K562 (cell line): Measurements from ENCODE around the gene ITPR1. TPM values are rescaled to one million over a fixed set of nuclear protein-coding genes. Genes with fewer than 3 reads are reported as not detected.

ENCODE experiments used
- ATAC-seq: fragments of 200-7000 bp; cut with Tn5 transposase; 3 replicates; pipeline ENCODE4 v1.9.1; 2020; ENCODE audit warnings: moderate library complexity
- BruUV-seq: library from RNA; stranded (reverse); fragments of 400-500 nt; replicated peaks from 2 replicates; lab custom pipeline; 2021; lab: Mats Ljungman, UMichigan
- CTCF ChIA-PET: fragments of 300-600 bp; formaldehyde crosslinking; extraction: SDS; loops from one replicate; lab custom pipeline; 2021; ENCODE audit warnings: low intra/inter-chr PET ratio; lab: Yijun Ruan, JAX
- POLR2A ChIA-PET: fragments of 300-600, 350-650 bp; sonication (Branson Sonifier 250); formaldehyde crosslinking; extraction: SDS; loops from one replicate; lab custom pipeline; 2021; ENCODE audit warnings: antibody characterized with exemption, inconsistent platforms; lab: Yijun Ruan, JAX
- DNase-seq, 4 experiments: peaks; one replicate each; pipeline versions ENCODE4 v3.0.0 to v3.0.0-alpha.2; 2011 to 2018; ENCODE audit warnings: low spot score in 3 of 4, mixed read lengths in 3 of 4; ENCODE audit errors: extremely low read depth in 1 of 4
- FAIRE-seq: peaks from 2 replicates; lab custom pipeline; 2011; peaks lifted over from hg19 to GRCh38; lab: Jason Lieb, UNC
- H2AFZ ChIP-seq: 2 replicates; pipeline ENCODE4 v1.6.0; 2011; ENCODE audit warnings: low read depth, low read length, control low read depth, inconsistent platforms
- H3K27ac ChIP-seq: fragments of 200-600 bp; 3 replicates; pipeline ENCODE4 v1.8.0; 2011; ENCODE audit warnings: low read depth, mild to moderate bottlenecking, control low read depth, inconsistent platforms, low read length, moderate library complexity, mixed read lengths; ENCODE audit errors: extremely low read depth
- H3K27me3 ChIP-seq, 2 experiments: fragments of 300-600 bp in 1 of 2; 2 replicates in 1 of 2; 3 replicates in 1 of 2; pipeline versions ENCODE4 v1.6.0 to v1.8.0; 2011; ENCODE audit warnings: inconsistent platforms in 2 of 2, low read length in 2 of 2, mild to moderate bottlenecking in 1 of 2, mixed read lengths in 1 of 2, moderate library complexity in 1 of 2; ENCODE audit not compliant: control insufficient read depth in 2 of 2, insufficient read depth in 2 of 2
- H3K36me3 ChIP-seq: fragments of 300-600 bp; 3 replicates; pipeline ENCODE4 v1.8.0; 2011; ENCODE audit warnings: mild to moderate bottlenecking, low read length, inconsistent platforms; ENCODE audit not compliant: control insufficient read depth, insufficient read depth
- H3K4me1 ChIP-seq, 2 experiments: fragments of 200-600 bp in 1 of 2; replicated peaks in 1 of 2; 2 replicates in 1 of 2; 3 replicates in 1 of 2; pipeline versions ENCODE4 v1.5.1 to v1.8.0; 2011; ENCODE audit warnings: inconsistent platforms in 2 of 2, low read length in 2 of 2, mild to moderate bottlenecking in 1 of 2, mixed read lengths in 1 of 2, moderate library complexity in 1 of 2; ENCODE audit not compliant: control insufficient read depth in 2 of 2, insufficient read depth in 2 of 2
- H3K4me2 ChIP-seq: 2 replicates; pipeline ENCODE4 v1.6.1; 2011; ENCODE audit warnings: low read length, control low read depth, inconsistent platforms, mixed read lengths; ENCODE audit not compliant: insufficient read depth
- H3K4me3 ChIP-seq: fragments of 200-600 bp; sonication (generic), shearing (Covaris generic); 2 replicates; pipeline ENCODE4 v1.5.1; 2016; ENCODE audit warnings: control low read depth, inconsistent platforms
- H3K79me2 ChIP-seq: fragments of 200-600 bp; 3 replicates; pipeline ENCODE4 v1.8.0; 2011; ENCODE audit warnings: low read length, inconsistent platforms; ENCODE audit not compliant: control insufficient read depth, insufficient read depth
- H3K9ac ChIP-seq, 2 experiments: 2 replicates each; pipeline versions ENCODE4 v1.6.0 to v1.6.1; 2011; ENCODE audit warnings: low read depth in 2 of 2, low read length in 2 of 2, control low read depth in 1 of 2, inconsistent platforms in 1 of 2, mild to moderate bottlenecking in 1 of 2, mixed read lengths in 1 of 2; ENCODE audit not compliant: insufficient read depth in 1 of 2
- H3K9me1 ChIP-seq: one replicate; pipeline ENCODE4 v1.6.0; 2011; ENCODE audit warnings: inconsistent platforms, mild to moderate bottlenecking, low read length, moderate library complexity; ENCODE audit not compliant: control insufficient read depth, insufficient read depth
- H3K9me3 ChIP-seq: replicated peaks from 2 replicates; pipeline ENCODE4 v1.5.1; 2011; ENCODE audit warnings: low read depth, low read length, inconsistent platforms; ENCODE audit not compliant: control insufficient read depth, insufficient read depth
- H4K20me1 ChIP-seq: replicated peaks from 2 replicates; pipeline ENCODE4 v1.6.1; 2011; ENCODE audit warnings: low read length, inconsistent platforms, mixed read lengths; ENCODE audit not compliant: control insufficient read depth, insufficient read depth
- GABPB1 ChIP-seq: sonication (generic); formaldehyde crosslinking; IDR thresholded peaks from 2 replicates; pipeline ENCODE4 v1.8.0; 2022; ENCODE audit warnings: mild to moderate bottlenecking, missing genetic modification reagents
- SETDB1 ChIP-seq: IDR thresholded peaks from one replicate; pipeline ENCODE4 v1.6.1; 2012; ENCODE audit warnings: low read length, control low read depth, inconsistent platforms
- ZBTB33 ChIP-seq: sonication (generic); formaldehyde crosslinking; IDR thresholded peaks from 2 replicates; pipeline ENCODE4 v1.8.1; 2023; ENCODE audit warnings: mild to moderate bottlenecking, missing genetic modification reagents
- ZNF253 ChIP-seq: fragments of 250-450 bp; sonication (Bioruptor Pico); conservative IDR thresholded peaks from 2 replicates; pipeline ENCODE4 v1.6.1; 2021; ENCODE audit warnings: mild to moderate bottlenecking
- ZNF398 ChIP-seq: fragments of 250-450 bp; sonication (Bioruptor Pico); IDR thresholded peaks from 2 replicates; pipeline ENCODE4 v1.8.0; 2021; ENCODE audit warnings: moderate library complexity, mild to moderate bottlenecking, inconsistent platforms
- ZNF583 ChIP-seq: fragments of 250-450 bp; sonication (Bioruptor Pico); IDR thresholded peaks from 2 replicates; pipeline ENCODE4 v1.4.0; 2020
- ZNF696 ChIP-seq: fragments of 250-450 bp; sonication (Bioruptor Pico); conservative IDR thresholded peaks from 2 replicates; pipeline ENCODE4 v1.4.0; 2020; ENCODE audit warnings: mild to moderate bottlenecking, moderate library complexity
- WGBS: fragments of 100-300 bp; shearing (Covaris generic); methylation state at CpG from one replicate; pipeline ENCODE4 v1.1.6; 2016; ENCODE audit warnings: low coverage, mixed read lengths; ENCODE audit not compliant: insufficient coverage; ENCODE audit errors: missing lambda C conversion rate; 5-methylcytosine and 5-hydroxymethylcytosine counted together
- in situ Hi-C: fragments of 300-500 bp; cut with MboI; formaldehyde crosslinking; loops from 4 replicates; pipeline ENCODE4 v1.15.0; 2018; ENCODE audit warnings: inconsistent platforms, mixed read lengths
- intact Hi-C: fragments of 100-400 bp; cut with micrococcal nuclease; formaldehyde crosslinking; loops from 2 replicates; pipeline ENCODE4 v1.14.2; 2022
- polyA plus RNA-seq, 8 experiments: library from polyadenylated mRNA; depleted of rRNA in 4 of 8; stranded (reverse) in 5 of 8; unstranded in 3 of 8; fragments of >200 nt; fragmentation: Nextera tagmentation in 2 of 8; fragmentation: Illumina TruSeq in 1 of 8; extraction: Ambion mirVana in 2 of 8; extraction: Trizol in 1 of 8; gene quantifications; 2 replicates each; pipeline versions ENCODE4 v1.2.1 to v1.2.3, GENCODE V29; 2011 to 2014; ENCODE audit warnings: inconsistent platforms in 1 of 8, missing spikeins in 1 of 8
- total RNA-seq, 7 experiments: library from RNA; depleted of rRNA in 6 of 7; stranded (reverse); fragments of >200 nt in 6 of 7; fragmentation: Illumina TruSeq in 2 of 7; extraction: Trizol in 2 of 7; gene quantifications; 2 replicates each; pipeline versions ENCODE4 v1.2.1 to v1.2.3, GENCODE V29; 2011 to 2021; ENCODE audit warnings: low replicate concordance in 1 of 7

ITPR1 gene
- total and polyA plus RNA-seq, 9 of the 15 experiments (the other 6 are each of a cell fraction or from before 2014, with no cell fraction given): 22.4 to 40.0 (median 27.4) TPM

- ChIA-PET CTCF (no interaction called here), POLR2A (interaction anchor here (0.6 kb wide), 1 partner anchor 13 kb away, joined by 4 read pairs; no protein-coding TSS in a partner anchor)
- no peaks in the 10 kb centered on the region for H3K79me2 ChIP-seq
- in situ Hi-C loops (no loop called here), intact Hi-C loops (loop anchor here (5.0 kb wide), 1 partner anchor 164 kb away; no protein-coding TSS in a partner anchor)
- no peak overlapping the region for H3K27ac ChIP-seq
- no peaks in the 10 kb centered on the region for H4K20me1 ChIP-seq
- WGBS: 61% methylated on average over 7 of the region's 7 CpGs
- no peak for TF ChIP-seq GABPB1
- TF ChIP-seq ZBTB33: peak; percentile 79
- DNase-seq (no peak), FAIRE-seq (no peak), ATAC-seq (peak; percentile 64)
- no peaks in the 10 kb centered on the region for H3K9me3 ChIP-seq
- H3K9me1 ChIP-seq: no peaks in the 10 kb centered on the region
- no TSS peak for BruUV-seq
- H3K9ac ChIP-seq: no peak overlapping the region
- H3K27me3 ChIP-seq: no peaks in the 10 kb centered on the region
- H3K36me3 ChIP-seq: no peaks in the 10 kb centered on the region
- H3K4me3 ChIP-seq: no peak overlapping the region
- peak overlapping the region; percentile 29 for H2AFZ ChIP-seq
- no peak overlapping the region for H3K4me2 ChIP-seq
- H3K4me1 ChIP-seq: peaks cover 0 to 16% of the 10 kb centered on the region in 2 experiments; a peak in 3 of 5 replicates
These were observed 393.3 kb downstream of the ITPR1 start for GRCh38 chr3:4886448-4886847.

- H3K4me2 ChIP-seq: no peak overlapping the region
- ATAC-seq (no peak), FAIRE-seq (no peak), DNase-seq (no peak)
- no peaks in the 10 kb centered on the region for H3K9me1 ChIP-seq
- no peak overlapping the region for H2AFZ ChIP-seq
- no TSS peak for BruUV-seq
- ChIA-PET POLR2A (interaction anchor here (0.6 kb wide), 1 partner anchor 139 kb away, joined by 3 read pairs; no protein-coding TSS in a partner anchor), CTCF (no interaction called here)
- H3K27ac ChIP-seq: no peak overlapping the region
- H3K4me3 ChIP-seq: no peak overlapping the region
- H3K79me2 ChIP-seq: no peaks in the 10 kb centered on the region
- no peaks in the 10 kb centered on the region for H3K9me3 ChIP-seq
- H3K27me3 ChIP-seq: no peaks in the 10 kb centered on the region
- intact Hi-C loops (loop anchor here (5.0 kb wide), 1 partner anchor 165 kb away; no protein-coding TSS in a partner anchor), in situ Hi-C loops (no loop called here)
- H3K36me3 ChIP-seq: no peaks in the 10 kb centered on the region
- TF ChIP-seq ZNF583 (CRISPR knock-in tag) (no peak), ZNF398 (CRISPR knock-in tag) (no peak), ZNF696 (CRISPR knock-in tag) (no peak), SETDB1 (no peak), ZNF253 (CRISPR knock-in tag) (no peak)
- H3K4me1 ChIP-seq: peaks cover 0 to 16% of the 10 kb centered on the region in 2 experiments; a peak in 3 of 5 replicates
- no peaks in the 10 kb centered on the region for H4K20me1 ChIP-seq
- WGBS: 59% methylated on average over 8 of the region's 8 CpGs
- no peak overlapping the region; a peak in 1 of 4 replicates for H3K9ac ChIP-seq
These were observed 394.0 kb downstream of the ITPR1 start for GRCh38 chr3:4887177-4887576.
